ENCODE measurements around the gene PLA2G4A.

PLA2G4A gene

GRCh38 chr1:186887203-186887602 is 58.5 kb downstream of the PLA2G4A start:
- Histone ChIP-seq H3K4me1 (ENCODE audit: control insufficient read depth, insufficient read depth, low read length) (no peaks in the 10 kb centered on the region), H3K27me3 (ENCODE audit: control insufficient read depth, insufficient read depth, low read length, poor library complexity, severe bottlenecking) (no peaks in the 10 kb centered on the region), H3K9me3 (ENCODE audit: control insufficient read depth, low read length) (no peaks in the 10 kb centered on the region), H3K4me3 (ENCODE audit: insufficient read depth, low read depth, low read length) (no peak overlapping the region), H3K36me3 (ENCODE audit: control insufficient read depth, insufficient read depth, low read length) (no peaks in the 10 kb centered on the region), H3K27ac (ENCODE audit: insufficient read depth, low read depth, low read length, poor library complexity, severe bottlenecking) (no peak overlapping the region)
- 97 to 100% methylated on average over 2 of the region's 2 CpGs for WGBS, 2 experiments

DNA sequence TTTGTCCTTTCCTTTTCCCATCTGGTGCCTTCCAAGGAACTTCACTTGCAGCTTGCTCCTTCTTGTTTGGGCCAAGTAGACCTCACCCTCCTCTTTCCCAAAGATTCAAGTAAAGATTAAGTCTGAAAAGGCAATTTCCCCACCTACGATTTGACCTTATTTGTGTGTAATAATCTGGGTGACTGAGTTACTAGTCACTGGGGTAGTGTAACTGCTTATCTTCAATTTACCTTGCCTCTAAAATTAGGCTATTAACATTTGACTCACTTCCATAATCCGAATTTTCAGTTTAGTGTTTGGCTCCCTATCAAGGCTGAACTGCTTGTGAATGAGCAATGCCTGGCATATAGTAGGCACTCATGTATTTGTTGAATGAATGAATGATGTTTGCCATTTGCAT is 59.6 kb downstream of the PLA2G4A start:
- Histone ChIP-seq H3K9me3 (ENCODE audit: control insufficient read depth, low read length) (no peaks in the 10 kb centered on the region), H3K27me3 (ENCODE audit: control insufficient read depth, insufficient read depth, low read length, poor library complexity, severe bottlenecking) (no peaks in the 10 kb centered on the region), H3K4me1 (ENCODE audit: control insufficient read depth, insufficient read depth, low read length) (no peaks in the 10 kb centered on the region), H3K4me3 (ENCODE audit: insufficient read depth, low read depth, low read length) (no peak overlapping the region), H3K36me3 (ENCODE audit: control insufficient read depth, insufficient read depth, low read length) (no peaks in the 10 kb centered on the region), H3K27ac (ENCODE audit: insufficient read depth, low read depth, low read length, poor library complexity, severe bottlenecking) (no peak overlapping the region)
- 93 to 100% methylated on average over 1 to 2 of the region's 2 CpGs for WGBS, 2 experiments

DNA sequence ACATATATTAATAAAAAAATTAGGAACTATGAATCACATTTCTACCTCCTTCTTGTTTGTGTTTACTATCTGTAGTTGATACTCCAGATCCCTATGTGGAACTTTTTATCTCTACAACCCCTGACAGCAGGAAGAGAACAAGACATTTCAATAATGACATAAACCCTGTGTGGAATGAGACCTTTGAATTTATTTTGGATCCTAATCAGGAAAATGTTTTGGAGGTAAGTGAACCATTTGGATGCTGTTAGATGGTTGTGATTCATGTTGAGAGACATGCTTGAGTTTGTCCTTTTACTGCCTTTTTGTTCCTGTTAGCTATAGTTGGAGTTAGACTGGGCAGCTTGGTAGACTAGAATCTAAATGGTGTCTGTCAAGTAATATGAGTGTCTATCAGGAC is 64.2 kb downstream of the PLA2G4A start:
- H3K4me1 ChIP-seq (ENCODE audit: control insufficient read depth, insufficient read depth, low read length), result no peaks in the 10 kb centered on the region
- no peaks in the 10 kb centered on the region for H3K27me3 ChIP-seq (ENCODE audit: control insufficient read depth, insufficient read depth, low read length, poor library complexity, severe bottlenecking)
- no peaks in the 10 kb centered on the region for H3K9me3 ChIP-seq (ENCODE audit: control insufficient read depth, low read length)
- no peaks in the 10 kb centered on the region for H3K36me3 ChIP-seq (ENCODE audit: control insufficient read depth, insufficient read depth, low read length)
- no peak overlapping the region for H3K27ac ChIP-seq (ENCODE audit: insufficient read depth, low read depth, low read length, poor library complexity, severe bottlenecking)
- no peak overlapping the region for H3K4me3 ChIP-seq (ENCODE audit: insufficient read depth, low read depth, low read length)

GRCh38 chr1:186894415-186894814 is 65.7 kb downstream of the PLA2G4A start:
- Histone ChIP-seq H3K27ac (ENCODE audit: insufficient read depth, low read depth, low read length, poor library complexity, severe bottlenecking) (no peak overlapping the region), H3K9me3 (ENCODE audit: control insufficient read depth, low read length) (no peaks in the 10 kb centered on the region), H3K27me3 (ENCODE audit: control insufficient read depth, insufficient read depth, low read length, poor library complexity, severe bottlenecking) (no peaks in the 10 kb centered on the region), H3K4me1 (ENCODE audit: control insufficient read depth, insufficient read depth, low read length) (no peaks in the 10 kb centered on the region), H3K36me3 (ENCODE audit: control insufficient read depth, insufficient read depth, low read length) (no peaks in the 10 kb centered on the region), H3K4me3 (ENCODE audit: insufficient read depth, low read depth, low read length) (no peak overlapping the region)

DNA sequence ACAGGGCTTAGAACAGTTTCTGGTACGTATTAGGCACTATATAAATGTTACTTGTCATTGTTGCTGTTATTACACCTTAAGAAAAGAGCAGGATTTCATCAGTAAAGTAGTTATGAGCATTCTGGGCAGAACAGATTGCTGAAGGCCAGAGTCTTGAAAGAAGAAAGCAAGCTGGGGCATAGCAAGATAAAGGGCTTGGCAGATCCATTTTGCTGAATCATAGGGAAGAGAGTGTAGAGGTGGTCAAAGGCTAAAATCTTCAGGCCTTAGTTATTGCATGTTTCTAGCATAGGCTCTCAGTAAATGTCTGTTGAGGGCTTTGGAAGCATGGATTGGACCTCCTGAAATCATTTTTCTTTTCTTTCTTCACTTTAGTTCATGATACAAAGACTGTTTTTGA is 67.5 kb downstream of the PLA2G4A start:
- whole genome bisulfite sequencing, 2 experiments, result 92% methylated on average over 1 of the region's 1 CpG; no CpG with 5 or more reads in 1 of the 2 experiments
- no peaks in the 10 kb centered on the region for H3K36me3 ChIP-seq (ENCODE audit: control insufficient read depth, insufficient read depth, low read length)

GRCh38 chr1:186897008-186897407 is 68.3 kb downstream of the PLA2G4A start:
- H3K27ac ChIP-seq (ENCODE audit: insufficient read depth, low read depth, low read length, poor library complexity, severe bottlenecking), result no peak overlapping the region
- H3K27me3 ChIP-seq (ENCODE audit: control insufficient read depth, insufficient read depth, low read length, poor library complexity, severe bottlenecking), result no peaks in the 10 kb centered on the region
- no peak overlapping the region for H3K4me3 ChIP-seq (ENCODE audit: insufficient read depth, low read depth, low read length)
- H3K36me3 ChIP-seq (ENCODE audit: control insufficient read depth, insufficient read depth, low read length), result no peaks in the 10 kb centered on the region
- H3K9me3 ChIP-seq (ENCODE audit: control insufficient read depth, low read length), result no peaks in the 10 kb centered on the region
- 91 to 93% methylated on average over 3 of the region's 3 CpGs for WGBS, 2 experiments
- H3K4me1 ChIP-seq (ENCODE audit: control insufficient read depth, insufficient read depth, low read length), result no peaks in the 10 kb centered on the region

More for the DNA sequence above, 67.5 kb downstream of the PLA2G4A start:
- Histone ChIP-seq H3K27ac (ENCODE audit: insufficient read depth, low read depth, low read length, poor library complexity, severe bottlenecking) (no peak overlapping the region), H3K4me3 (ENCODE audit: insufficient read depth, low read depth, low read length) (no peak overlapping the region), H3K4me1 (ENCODE audit: control insufficient read depth, insufficient read depth, low read length) (no peaks in the 10 kb centered on the region), H3K27me3 (ENCODE audit: control insufficient read depth, insufficient read depth, low read length, poor library complexity, severe bottlenecking) (no peaks in the 10 kb centered on the region), H3K9me3 (ENCODE audit: control insufficient read depth, low read length) (no peaks in the 10 kb centered on the region)

DNA sequence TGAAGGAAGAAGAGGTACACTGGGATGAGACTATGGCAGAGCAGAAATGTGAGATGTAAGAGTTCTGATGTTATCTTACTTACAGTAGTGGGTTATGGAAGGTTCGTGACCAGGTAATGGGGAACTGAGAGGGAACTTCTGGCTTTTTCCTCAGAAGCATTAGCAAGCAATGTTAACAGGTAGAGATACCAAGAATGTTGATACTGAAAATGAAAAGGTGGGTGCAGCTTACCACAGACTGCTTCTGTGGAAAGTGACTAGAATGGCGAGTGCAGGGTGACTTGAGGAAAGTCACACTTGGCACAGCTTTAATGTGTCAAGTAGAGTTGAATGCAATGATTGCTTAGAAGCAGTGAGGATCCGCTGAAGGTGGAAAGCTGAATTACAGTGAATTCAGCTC is 70.8 kb downstream of the PLA2G4A start:
- WGBS, 2 experiments, result 94 to 95% methylated on average over 2 to 3 of the region's 3 CpGs
- no peaks in the 10 kb centered on the region for H3K36me3 ChIP-seq (ENCODE audit: control insufficient read depth, insufficient read depth, low read length)
- no peaks in the 10 kb centered on the region for H3K27me3 ChIP-seq (ENCODE audit: control insufficient read depth, insufficient read depth, low read length, poor library complexity, severe bottlenecking)
- no peak overlapping the region for H3K4me3 ChIP-seq (ENCODE audit: insufficient read depth, low read depth, low read length)
- no peaks in the 10 kb centered on the region for H3K4me1 ChIP-seq (ENCODE audit: control insufficient read depth, insufficient read depth, low read length)
- no peaks in the 10 kb centered on the region for H3K9me3 ChIP-seq (ENCODE audit: control insufficient read depth, low read length)
- H3K27ac ChIP-seq (ENCODE audit: insufficient read depth, low read depth, low read length, poor library complexity, severe bottlenecking), result no peak overlapping the region

DNA sequence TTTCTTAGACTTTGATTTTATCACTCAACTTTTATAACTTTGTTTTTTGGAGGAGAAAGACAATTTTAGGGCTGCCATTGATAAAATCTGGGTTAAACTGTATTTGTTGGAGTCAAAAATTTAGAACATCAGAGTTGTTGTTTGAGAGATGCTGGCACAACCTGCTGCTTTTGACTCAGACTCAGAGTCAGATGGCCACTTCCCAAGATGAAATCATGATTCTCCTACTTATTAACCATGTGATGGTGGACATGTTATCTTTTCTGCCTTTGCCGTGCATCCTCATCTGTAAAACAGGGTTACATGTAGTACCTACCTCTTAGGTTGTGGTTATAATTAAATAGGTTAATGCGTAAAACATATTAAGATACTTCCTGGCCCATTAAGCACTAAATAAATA is 71.2 kb downstream of the PLA2G4A start:
- no peak overlapping the region for H3K4me3 ChIP-seq (ENCODE audit: insufficient read depth, low read depth, low read length)
- no peaks in the 10 kb centered on the region for H3K36me3 ChIP-seq (ENCODE audit: control insufficient read depth, insufficient read depth, low read length)
- no peaks in the 10 kb centered on the region for H3K27me3 ChIP-seq (ENCODE audit: control insufficient read depth, insufficient read depth, low read length, poor library complexity, severe bottlenecking)
- H3K27ac ChIP-seq (ENCODE audit: insufficient read depth, low read depth, low read length, poor library complexity, severe bottlenecking), result no peak overlapping the region
- no peaks in the 10 kb centered on the region for H3K9me3 ChIP-seq (ENCODE audit: control insufficient read depth, low read length)
- WGBS, 2 experiments, result 80 to 100% methylated on average over 1 of the region's 2 CpGs
- no peaks in the 10 kb centered on the region for H3K4me1 ChIP-seq (ENCODE audit: control insufficient read depth, insufficient read depth, low read length)

DNA sequence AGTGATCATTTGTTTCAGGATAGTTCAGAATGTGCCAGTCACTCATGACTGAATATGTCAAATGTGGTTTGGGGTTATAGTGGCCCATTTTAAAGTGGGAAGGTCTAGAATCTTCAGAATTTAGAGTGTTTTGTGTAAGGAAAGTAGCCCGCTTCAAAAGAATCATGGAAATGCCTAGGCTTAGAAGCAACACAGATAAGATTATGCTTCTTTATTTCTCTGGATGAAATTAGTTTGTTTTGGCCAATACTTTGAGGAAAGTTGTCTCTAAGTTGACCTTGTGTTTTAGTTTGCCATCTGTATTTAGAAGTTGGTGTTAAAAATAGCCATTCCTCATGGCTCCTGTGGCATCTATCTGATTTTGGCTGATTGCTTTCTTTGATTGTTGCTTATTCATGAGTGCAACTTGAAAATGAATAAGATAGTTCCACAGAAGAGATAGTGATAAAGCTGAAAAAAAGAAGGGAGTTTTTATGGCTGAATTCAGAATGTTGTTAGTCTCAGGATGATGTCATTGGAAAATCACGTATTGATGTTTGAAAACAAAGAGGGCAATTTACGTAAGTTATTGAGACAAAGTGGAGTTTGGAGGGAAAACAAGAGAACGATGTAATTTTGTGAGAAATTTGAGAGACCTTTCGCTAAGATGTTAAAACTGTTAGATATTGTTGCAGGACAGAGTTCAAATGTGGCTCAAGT is 71.9 kb downstream of the PLA2G4A start:
- 93 to 94% methylated on average over 5 of the region's 5 CpGs for WGBS, 2 experiments
- Histone ChIP-seq H3K4me3 (ENCODE audit: insufficient read depth, low read depth, low read length) (no peak overlapping the region), H3K9me3 (ENCODE audit: control insufficient read depth, low read length) (no peaks in the 10 kb centered on the region)

DNA sequence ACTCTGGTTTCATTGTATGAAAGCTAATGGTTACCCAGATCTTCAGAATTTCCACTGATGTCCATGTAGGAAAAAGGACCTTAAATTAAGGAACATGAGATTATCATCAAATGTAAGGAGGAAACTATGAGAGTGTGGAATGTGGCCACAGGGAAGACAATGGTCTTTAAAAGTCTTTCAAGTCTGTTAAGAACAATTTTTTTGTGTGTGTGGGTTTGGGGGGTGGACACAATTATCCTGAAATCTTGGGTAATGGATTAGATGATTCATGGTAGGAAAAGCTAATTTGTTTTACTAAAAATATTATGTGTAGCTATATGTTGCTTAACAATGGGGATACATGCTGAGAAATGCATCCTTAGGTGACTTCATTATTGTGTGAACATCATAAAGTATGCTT is 72.9 kb downstream of the PLA2G4A start:
- H3K4me3 ChIP-seq (ENCODE audit: insufficient read depth, low read depth, low read length), result no peak overlapping the region
- H3K27ac ChIP-seq (ENCODE audit: insufficient read depth, low read depth, low read length, poor library complexity, severe bottlenecking), result no peak overlapping the region

More for the DNA sequence above, 71.9 kb downstream of the PLA2G4A start:
- Histone ChIP-seq H3K36me3 (ENCODE audit: control insufficient read depth, insufficient read depth, low read length) (no peaks in the 10 kb centered on the region), H3K27ac (ENCODE audit: insufficient read depth, low read depth, low read length, poor library complexity, severe bottlenecking) (no peak overlapping the region), H3K27me3 (ENCODE audit: control insufficient read depth, insufficient read depth, low read length, poor library complexity, severe bottlenecking) (no peaks in the 10 kb centered on the region), H3K4me1 (ENCODE audit: control insufficient read depth, insufficient read depth, low read length) (no peaks in the 10 kb centered on the region)

More for the DNA sequence above, 72.9 kb downstream of the PLA2G4A start:
- H3K36me3 ChIP-seq (ENCODE audit: control insufficient read depth, insufficient read depth, low read length), result no peaks in the 10 kb centered on the region
- H3K9me3 ChIP-seq (ENCODE audit: control insufficient read depth, low read length), result no peaks in the 10 kb centered on the region
- H3K4me1 ChIP-seq (ENCODE audit: control insufficient read depth, insufficient read depth, low read length), result no peaks in the 10 kb centered on the region
- no peaks in the 10 kb centered on the region for H3K27me3 ChIP-seq (ENCODE audit: control insufficient read depth, insufficient read depth, low read length, poor library complexity, severe bottlenecking)

Measured in ectodermal cell (in vitro differentiated cells).